Coronary artery (tissue), 2 donors: ENCODE results near the gene DSCAML1.

Experiments used
- DNase-seq: peaks from one replicate; pipeline ENCODE4 v3.0.0-alpha.2; 2017; ENCODE audit warnings: low spot score
- H3K27ac ChIP-seq, 2 donors: fragments of 200-600 bp; sonication (generic); one replicate each; pipeline ENCODE4 v1.5.1; 2016 to 2019
- H3K4me3 ChIP-seq: fragments of 200-600 bp; sonication (generic); 2 replicates; pipeline ENCODE4 v1.5.1; 2016; ENCODE audit warnings: mild to moderate bottlenecking, moderate library complexity
- CTCF ChIP-seq: fragments of 200-600 bp; sonication (generic); IDR thresholded peaks from one replicate; pipeline ENCODE4 v1.5.1; 2019; ENCODE audit warnings: antibody characterized with exemption

The DSCAML1 gene

GRCh38 chr11:117687776-117688175 is 109.2 kb downstream of the DSCAML1 start:
- no peak for TF ChIP-seq CTCF
- no peak for DNase-seq
- H3K27ac ChIP-seq = no peak overlapping the region
- H3K4me3 ChIP-seq = no peak overlapping the region

GRCh38 chr11:117686711-117687110 is 110.3 kb downstream of the DSCAML1 start:
- H3K27ac ChIP-seq = no peak overlapping the region
- no peak for DNase-seq
- H3K4me3 ChIP-seq = no peak overlapping the region
- no peak for TF ChIP-seq CTCF

- no peak for TF ChIP-seq CTCF
- Histone ChIP-seq H3K4me3 (no peak overlapping the region), H3K27ac (no peak overlapping the region)
- DNase-seq = no peak
These were observed 111.5 kb downstream of the DSCAML1 start for GRCh38 chr11:117685566-117685965.

- no peak for TF ChIP-seq CTCF
- H3K27ac ChIP-seq = no peak overlapping the region
These were observed 112.3 kb downstream of the DSCAML1 start for GRCh38 chr11:117684731-117685130.

GRCh38 chr11:117684111-117684510 is 112.9 kb downstream of the DSCAML1 start:
- no peak overlapping the region for H3K27ac ChIP-seq
- H3K4me3 ChIP-seq = no peak overlapping the region
- TF ChIP-seq CTCF = no peak
- no peak for DNase-seq

More at GRCh38 chr11:117684731-117685130, 112.3 kb downstream of the DSCAML1 start:
- H3K4me3 ChIP-seq = no peak overlapping the region
- DNase-seq = no peak

GRCh38 chr11:117681438-117681837 is 115.6 kb downstream of the DSCAML1 start:
- Histone ChIP-seq H3K27ac (no peak overlapping the region), H3K4me3 (no peak overlapping the region)
- no peak for DNase-seq
- no peak for TF ChIP-seq CTCF

- H3K4me3 ChIP-seq = no peak overlapping the region
- TF ChIP-seq CTCF = no peak
- no peak for DNase-seq
- no peak overlapping the region for H3K27ac ChIP-seq
These were observed 117.6 kb downstream of the DSCAML1 start for GRCh38 chr11:117679461-117679860.
